Activated B cell treated with CpG ODN at 0.5 μM for 24 hours (primary cell): ENCODE measurements around the gene HTR1D. TPM values are rescaled to one million over a fixed set of nuclear protein-coding genes. Genes with fewer than 3 reads are reported as not detected.

Source experiments
- ATAC-seq: fragments of 200-7000 bp; cut with Tn5 transposase; one replicate; pipeline ENCODE4 v1.10.0; 2021; ENCODE audit warnings: low read depth, mild to moderate bottlenecking, moderate library complexity
- CTCF ChIA-PET: fragments of 350-600 bp; sonication (Branson Sonifier 250); formaldehyde crosslinking; loops from one replicate; lab custom pipeline; 2021; ENCODE audit warnings: antibody characterized with exemption; lab: Charles Lee
- POLR2A ChIA-PET: fragments of 350-600 bp; sonication (Branson Sonifier 250); formaldehyde crosslinking; loops from one replicate; lab custom pipeline; 2021; ENCODE audit warnings: antibody characterized with exemption; lab: Charles Lee
- DNase-seq: peaks from one replicate; pipeline ENCODE4 v3.0.0; 2022
- H3K27ac Mint-ChIP-seq: one replicate; pipeline ENCODE4 v1.8.0; 2020; ENCODE audit warnings: mixed read lengths
- H3K27me3 Mint-ChIP-seq: one replicate; pipeline ENCODE4 v1.8.0; 2021; ENCODE audit warnings: mixed read lengths
- H3K36me3 Mint-ChIP-seq: one replicate; pipeline ENCODE4 v1.8.0; 2021; ENCODE audit warnings: low read depth, mixed read lengths
- H3K4me1 Mint-ChIP-seq: one replicate; pipeline ENCODE4 v1.8.0; 2021; ENCODE audit warnings: mixed read lengths
- H3K4me3 Mint-ChIP-seq: one replicate; pipeline ENCODE4 v1.8.0; 2020; ENCODE audit warnings: mild to moderate bottlenecking, mixed read lengths
- H3K9me3 Mint-ChIP-seq: one replicate; pipeline ENCODE4 v1.8.0; 2020; ENCODE audit warnings: mixed read lengths
- CTCF ChIP-seq: fragments of 200-600 bp; IDR thresholded peaks from one replicate; pipeline ENCODE4 v1.8.0; 2022; ENCODE audit warnings: antibody characterized with exemption, mild to moderate bottlenecking
- intact Hi-C: fragments of 100-400 bp; cut with micrococcal nuclease; formaldehyde crosslinking; loops from one replicate; pipeline ENCODE4 v1.15.1; 2024
- total RNA-seq: library from RNA; stranded (reverse); gene quantifications from 2 replicates; pipeline ENCODE4 v1.2.3, GENCODE V29; 2022

The HTR1D gene
- total RNA-seq, 1 donor from 2014 or later = not detected

GRCh38 chr1:23216771-23217420, 406 bp downstream of the HTR1D start:
- Mint-ChIP-seq H3K27ac (no peak overlapping the region), H3K4me1 (peaks cover 6% of the 10 kb centered on the region), H3K36me3 (no peaks in the 10 kb centered on the region), H3K4me3 (no peak overlapping the region), H3K9me3 (no peaks in the 10 kb centered on the region), H3K27me3 (peaks cover 66% of the 10 kb centered on the region)
- TF ChIP-seq CTCF = no peak
- peak; percentile 21 for ATAC-seq
- CTCF ChIA-PET = interaction anchor here (0.9 kb wide), 1 partner anchor 117 kb away, joined by 3 read pairs; no protein-coding TSS in a partner anchor
- POLR2A ChIA-PET = no interaction called here
- intact Hi-C loops = loop anchor here (1.0 to 10.0 kb wide), 3 partner anchors 187 to 448 kb away; no protein-coding TSS in a partner anchor
- DNase-seq = peak; percentile 41

GRCh38 chr1:23215751-23216449, 1.4 kb downstream of the HTR1D start:
- TF ChIP-seq CTCF = no peak
- H3K4me1 Mint-ChIP-seq = peaks cover 6% of the 10 kb centered on the region
- no peaks in the 10 kb centered on the region for H3K36me3 Mint-ChIP-seq
- intact Hi-C loops = loop anchor here (1.0 to 10.0 kb wide), 3 partner anchors 188 to 449 kb away; no protein-coding TSS in a partner anchor
- no peak overlapping the region for H3K27ac Mint-ChIP-seq
- CTCF ChIA-PET = interaction anchor here (0.6 to 0.9 kb wide), 2 partner anchors 30 to 116 kb away, joined by 3 to 4 read pairs; no protein-coding TSS in a partner anchor
- ATAC-seq (no peak), DNase-seq (no peak)
- H3K27me3 Mint-ChIP-seq = peaks cover 66% of the 10 kb centered on the region
- POLR2A ChIA-PET = no interaction called here
- no peaks in the 10 kb centered on the region for H3K9me3 Mint-ChIP-seq
- H3K4me3 Mint-ChIP-seq = peak overlapping the region; percentile 19

DNA sequence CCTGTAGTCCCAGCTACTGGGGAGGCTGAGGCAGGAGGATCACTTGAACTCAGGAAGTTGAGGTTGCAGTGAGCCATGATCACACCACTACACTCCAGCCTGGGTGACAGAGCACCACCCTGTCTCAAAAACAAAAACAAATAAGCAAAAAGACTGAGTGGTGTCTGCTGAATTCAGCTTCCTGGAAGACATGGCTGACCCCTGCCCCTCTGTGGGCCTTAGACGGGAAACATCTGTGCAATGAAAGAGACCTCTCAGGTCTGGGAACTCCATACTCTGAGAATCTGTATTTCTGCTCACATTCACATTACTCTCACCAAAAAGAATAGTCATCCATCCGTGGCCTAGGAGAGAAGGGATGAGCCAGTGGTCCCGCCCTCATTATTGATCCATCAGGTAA, 2.0 kb downstream of the HTR1D start:
- Mint-ChIP-seq H3K27me3 (peaks cover 66% of the 10 kb centered on the region), H3K36me3 (no peaks in the 10 kb centered on the region), H3K27ac (no peak overlapping the region), H3K4me3 (no peak overlapping the region), H3K9me3 (no peaks in the 10 kb centered on the region), H3K4me1 (peaks cover 6% of the 10 kb centered on the region)
- ChIA-PET CTCF (interaction anchor here (0.6 kb wide), 1 partner anchor 30 kb away, joined by 4 read pairs; no protein-coding TSS in a partner anchor), POLR2A (no interaction called here)
- intact Hi-C loops = loop anchor here (10.0 kb wide), 1 partner anchor 450 kb away; no protein-coding TSS in a partner anchor
- TF ChIP-seq CTCF = no peak
- ATAC-seq (no peak), DNase-seq (no peak)

- DNase-seq (no peak), ATAC-seq (no peak)
- CTCF ChIA-PET = no interaction called here
- no peaks in the 10 kb centered on the region for H3K9me3 Mint-ChIP-seq
- peaks cover 62% of the 10 kb centered on the region for H3K27me3 Mint-ChIP-seq
- TF ChIP-seq CTCF = no peak
- intact Hi-C loops = loop anchor here (10.0 kb wide), 1 partner anchor 450 kb away; no protein-coding TSS in a partner anchor
- H3K4me1 Mint-ChIP-seq = peaks cover 6% of the 10 kb centered on the region
- H3K4me3 Mint-ChIP-seq = no peak overlapping the region
- no peak overlapping the region for H3K27ac Mint-ChIP-seq
- no peaks in the 10 kb centered on the region for H3K36me3 Mint-ChIP-seq
- POLR2A ChIA-PET = no interaction called here
Measured at GRCh38 chr1:23214640-23215039, 2.7 kb downstream of the HTR1D start.

DNA sequence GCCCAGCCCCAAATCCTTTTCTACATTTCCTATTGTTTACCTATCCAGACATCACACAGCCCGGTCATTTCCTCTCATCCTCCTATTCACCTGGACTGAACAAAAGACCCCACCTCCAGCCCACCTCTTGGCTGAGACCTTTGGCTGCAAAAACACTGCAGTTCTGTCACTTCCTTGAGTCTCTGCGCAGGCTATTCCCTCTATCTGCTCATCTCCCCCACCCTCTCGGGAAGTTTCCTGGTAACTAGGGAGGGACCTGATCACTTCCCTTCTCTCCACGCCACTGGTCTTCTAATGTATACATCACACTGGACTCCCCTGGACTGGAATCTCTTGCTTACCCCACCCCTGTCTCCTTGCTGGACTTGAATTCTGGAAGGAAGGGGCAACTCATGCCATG, 5.3 kb downstream of the HTR1D start:
- intact Hi-C loops = loop anchor here (10.0 kb wide), 1 partner anchor 453 kb away; no protein-coding TSS in a partner anchor
- POLR2A ChIA-PET = no interaction called here
- no peak overlapping the region for H3K27ac Mint-ChIP-seq

More for the DNA sequence above, 5.3 kb downstream of the HTR1D start:
- no peaks in the 10 kb centered on the region for H3K36me3 Mint-ChIP-seq
- H3K4me3 Mint-ChIP-seq = no peak overlapping the region
- CTCF ChIA-PET = no interaction called here
- peaks cover 3% of the 10 kb centered on the region for H3K4me1 Mint-ChIP-seq
- DNase-seq = no peak
- no peak for ATAC-seq
- peaks cover 47% of the 10 kb centered on the region for H3K27me3 Mint-ChIP-seq
- TF ChIP-seq CTCF = no peak
- H3K9me3 Mint-ChIP-seq = no peaks in the 10 kb centered on the region
